ENCODE results near the gene TMC6. TPM values are rescaled to one million over a fixed set of nuclear protein-coding genes. Genes with fewer than 3 reads are reported as not detected.

TMC6 gene
- total RNA-seq, 4 donors from 2014 or later, result 14.4 to 21.4 (median 18.5) TPM

- intact Hi-C loops (cut with DNase I), result no loop called here
- Histone ChIP-seq H3K4me1 (peaks cover 52 to 57% (median 56%) of the 10 kb centered on the region in 4 donors), H3K4me3 (no peak overlapping the region), H3K36me3 (peaks cover 0 to 65% (median 51%) of the 10 kb centered on the region in 4 donors), H3K27ac (replicated peaks in 1 of 4) (peak overlapping the region; percentile 32 to 86 (median 76)), H3K9me3 (no peaks in the 10 kb centered on the region), H3K27me3 (peaks cover 0 to 35% (median 6%) of the 10 kb centered on the region in 4 donors)
- TF ChIP-seq CTCF (IDR thresholded peaks at IDR 0.05) (no peak), EP300 (IDR thresholded peaks at IDR 0.05) (no peak), POLR2AphosphoS5 (IDR thresholded peaks at IDR 0.05) (no peak), POLR2A (IDR thresholded peaks at IDR 0.05; ENCODE audit: low read depth) (no peak)
- WGBS, result 73% methylated on average over 5 of the region's 12 CpGs
- no peak for DNase-seq (ENCODE audit: extremely low spot score)
These were observed 3.8 kb downstream of the TMC6 start for GRCh38 chr17:78124836-78125137.

- intact Hi-C loops (cut with DNase I), result no loop called here
- WGBS, result 78% methylated on average over 10 of the region's 30 CpGs
- Histone ChIP-seq H3K4me3 (no peak overlapping the region), H3K27me3 (peaks cover 0 to 30% (median 6%) of the 10 kb centered on the region in 4 donors), H3K36me3 (peaks cover 0 to 70% (median 51%) of the 10 kb centered on the region in 4 donors), H3K27ac (replicated peaks in 1 of 4) (peak overlapping the region in 1 of 4 donors; percentile 86), H3K4me1 (peaks cover 46 to 52% (median 50%) of the 10 kb centered on the region in 4 donors), H3K9me3 (no peaks in the 10 kb centered on the region)
- TF ChIP-seq POLR2A (IDR thresholded peaks at IDR 0.05; ENCODE audit: low read depth), result no peak
- TF ChIP-seq CTCF (IDR thresholded peaks at IDR 0.05), result no peak
- no peak for TF ChIP-seq EP300 (IDR thresholded peaks at IDR 0.05)
- no peak for TF ChIP-seq POLR2AphosphoS5 (IDR thresholded peaks at IDR 0.05)
- DNase-seq (ENCODE audit: extremely low spot score), result no peak
These were observed 4.3 kb downstream of the TMC6 start for GRCh38 chr17:78124081-78124835.

- 94% methylated on average over 5 of the region's 5 CpGs for WGBS
These were observed 5.2 kb downstream of the TMC6 start for GRCh38 chr17:78123258-78123929.

GRCh38 chr17:78122931-78123249 lies 5.7 kb downstream of the TMC6 start:
- Histone ChIP-seq H3K27ac (replicated peaks in 1 of 4) (no peak overlapping the region), H3K27me3 (peaks cover 0 to 16% (median 0%) of the 10 kb centered on the region in 4 donors), H3K9me3 (no peaks in the 10 kb centered on the region), H3K4me3 (no peak overlapping the region), H3K4me1 (peaks cover 37 to 40% (median 39%) of the 10 kb centered on the region in 4 donors), H3K36me3 (peaks cover 0 to 79% (median 56%) of the 10 kb centered on the region in 4 donors)
- DNase-seq (ENCODE audit: extremely low spot score), result no peak
- 100% methylated on average over 4 of the region's 4 CpGs for WGBS
- intact Hi-C loops (cut with DNase I), result no loop called here
- TF ChIP-seq CTCF (IDR thresholded peaks at IDR 0.05), result no peak
- TF ChIP-seq POLR2A (IDR thresholded peaks at IDR 0.05; ENCODE audit: low read depth), result no peak
- no peak for TF ChIP-seq EP300 (IDR thresholded peaks at IDR 0.05)
- TF ChIP-seq POLR2AphosphoS5 (IDR thresholded peaks at IDR 0.05), result no peak

More at GRCh38 chr17:78123258-78123929, 5.2 kb downstream of the TMC6 start:
- TF ChIP-seq POLR2A (IDR thresholded peaks at IDR 0.05; ENCODE audit: low read depth) (no peak), EP300 (IDR thresholded peaks at IDR 0.05) (no peak), POLR2AphosphoS5 (IDR thresholded peaks at IDR 0.05) (no peak), CTCF (IDR thresholded peaks at IDR 0.05) (no peak)
- Histone ChIP-seq H3K27ac (replicated peaks in 1 of 4) (no peak overlapping the region), H3K4me1 (peaks cover 40 to 43% (median 42%) of the 10 kb centered on the region in 4 donors), H3K36me3 (peaks cover 0 to 79% (median 56%) of the 10 kb centered on the region in 4 donors), H3K4me3 (no peak overlapping the region), H3K27me3 (peaks cover 0 to 21% (median 2%) of the 10 kb centered on the region in 4 donors), H3K9me3 (no peaks in the 10 kb centered on the region)
- intact Hi-C loops (cut with DNase I), result no loop called here
- DNase-seq (ENCODE audit: extremely low spot score), result no peak

All from esophagus muscularis mucosa (tissue), 4 donors.